UCSD-AML1 (cell line): ENCODE data around the gene WFIKKN2.

Experiments used
- DNase-seq: peaks from one replicate; lab custom pipeline; 2025; ENCODE audit not compliant: unreplicated experiment; lab: John Stamatoyannopoulos, UW

Gene WFIKKN2

GRCh38 chr17:50808413-50808812 is 27.0 kb upstream of the WFIKKN2 start:
- no peak for DNase-seq

GRCh38 chr17:50808888-50809287 is 26.5 kb upstream of the WFIKKN2 start:
- DNase-seq: no peak

- DNase-seq: no peak
Measured at GRCh38 chr17:50813583-50813982, 21.8 kb upstream of the WFIKKN2 start.

GRCh38 chr17:50815400-50815799 is 20.0 kb upstream of the WFIKKN2 start:
- DNase-seq: no peak

GRCh38 chr17:50816271-50816670 is 19.1 kb upstream of the WFIKKN2 start:
- no peak for DNase-seq

GRCh38 chr17:50816771-50817751 is 18.3 kb upstream of the WFIKKN2 start:
- DNase-seq: peak; percentile 51

GRCh38 chr17:50817838-50818237 is 17.5 kb upstream of the WFIKKN2 start:
- no peak for DNase-seq

GRCh38 chr17:50818261-50818660 is 17.1 kb upstream of the WFIKKN2 start:
- DNase-seq: no peak

GRCh38 chr17:50818921-50819657 is 16.3 kb upstream of the WFIKKN2 start:
- no peak for DNase-seq

GRCh38 chr17:50820651-50821050 is 14.7 kb upstream of the WFIKKN2 start:
- no peak for DNase-seq

GRCh38 chr17:50822550-50822949 is 12.8 kb upstream of the WFIKKN2 start:
- no peak for DNase-seq

GRCh38 chr17:50824429-50824828 is 11.0 kb upstream of the WFIKKN2 start:
- no peak for DNase-seq

- no peak for DNase-seq
Measured at GRCh38 chr17:50825188-50825587, 10.2 kb upstream of the WFIKKN2 start.

GRCh38 chr17:50828508-50829170 is 6.7 kb upstream of the WFIKKN2 start:
- no peak for DNase-seq

- DNase-seq: no peak
Measured at GRCh38 chr17:50829332-50829731, 6.1 kb upstream of the WFIKKN2 start.

- DNase-seq: no peak
Measured at GRCh38 chr17:50830352-50830751, 5.0 kb upstream of the WFIKKN2 start.

GRCh38 chr17:50830994-50831393 is 4.4 kb upstream of the WFIKKN2 start:
- DNase-seq: no peak

- DNase-seq: no peak
Measured at GRCh38 chr17:50831471-50831928, 3.9 kb upstream of the WFIKKN2 start.

- no peak for DNase-seq
Measured at GRCh38 chr17:50832267-50832863, 3.0 kb upstream of the WFIKKN2 start.

- no peak for DNase-seq
Measured at GRCh38 chr17:50832864-50833381, 2.5 kb upstream of the WFIKKN2 start.
